COLO829 (cell line): ENCODE results near the gene AKR1C2.
"Not testable (repeated sequence)": the region's sequence is repeated elsewhere in the genome, so short reads cannot be mapped to it uniquely, and the experiment has no call there.

ENCODE experiments used
- DNase-seq: peaks from one replicate; pipeline ENCODE4 v3.0.0; 2012; ENCODE audit warnings: low spot score

AKR1C2 gene

DNA sequence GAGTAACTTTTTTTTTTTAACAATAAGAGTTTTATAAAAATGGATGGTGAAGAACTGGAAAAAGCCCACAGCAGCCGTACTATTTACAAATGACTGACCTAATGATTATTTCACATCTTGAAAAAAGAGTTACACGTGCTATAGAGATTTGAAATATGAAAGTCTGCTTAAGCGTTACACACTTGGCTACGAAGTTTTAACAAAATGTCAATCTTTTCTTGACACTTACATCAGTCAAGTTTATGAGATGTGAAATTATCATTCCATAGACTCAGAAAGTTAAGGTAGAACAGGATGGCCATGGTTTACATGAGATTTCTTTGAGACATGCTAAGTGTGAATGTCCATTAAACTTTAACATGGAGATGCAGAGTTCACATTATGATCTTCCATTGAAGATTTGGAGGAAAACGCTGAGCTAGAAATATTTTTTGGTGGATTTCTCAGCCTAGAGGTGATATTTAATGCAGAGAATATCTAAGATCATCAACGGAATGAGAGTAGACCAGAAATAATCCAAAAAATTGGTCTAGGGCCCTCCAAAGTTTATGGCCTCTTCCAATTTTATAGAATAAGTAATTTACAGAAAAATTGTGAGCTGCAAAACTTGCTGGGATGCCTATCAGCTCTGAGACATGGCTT is 15.5 kb downstream of the AKR1C2 start:
- not testable (repeated sequence) for DNase-seq

DNA sequence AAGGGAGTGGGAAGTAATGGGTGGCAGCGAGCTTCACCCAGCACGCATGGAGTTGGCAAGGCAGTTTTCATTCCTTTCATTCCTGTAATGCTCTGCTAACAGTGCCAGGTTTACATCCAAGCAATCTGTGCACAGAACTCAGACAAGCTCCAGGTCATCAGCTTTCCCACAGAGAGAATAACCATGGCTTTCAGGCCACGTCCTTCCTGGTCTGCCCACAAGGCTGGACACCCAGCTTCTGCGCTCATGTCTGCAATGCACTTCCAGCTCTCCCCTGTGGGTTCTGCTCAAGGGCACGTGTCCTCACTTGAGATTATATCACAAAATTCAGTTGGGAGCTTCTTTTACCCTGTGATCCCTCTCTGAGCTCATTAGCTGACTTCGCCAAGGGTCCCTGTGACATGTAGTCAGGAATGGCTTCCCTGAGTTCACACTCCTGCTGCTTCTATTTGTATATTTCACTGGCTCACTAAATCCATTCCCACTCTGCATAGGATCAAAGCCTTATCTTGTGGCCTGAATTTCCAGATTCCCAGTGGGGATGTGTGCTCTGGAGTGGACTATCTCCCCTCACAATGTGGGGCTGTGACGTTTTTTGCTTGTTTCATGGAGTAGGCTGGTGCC is 18.6 kb downstream of the AKR1C2 start:
- no peak for DNase-seq

DNA sequence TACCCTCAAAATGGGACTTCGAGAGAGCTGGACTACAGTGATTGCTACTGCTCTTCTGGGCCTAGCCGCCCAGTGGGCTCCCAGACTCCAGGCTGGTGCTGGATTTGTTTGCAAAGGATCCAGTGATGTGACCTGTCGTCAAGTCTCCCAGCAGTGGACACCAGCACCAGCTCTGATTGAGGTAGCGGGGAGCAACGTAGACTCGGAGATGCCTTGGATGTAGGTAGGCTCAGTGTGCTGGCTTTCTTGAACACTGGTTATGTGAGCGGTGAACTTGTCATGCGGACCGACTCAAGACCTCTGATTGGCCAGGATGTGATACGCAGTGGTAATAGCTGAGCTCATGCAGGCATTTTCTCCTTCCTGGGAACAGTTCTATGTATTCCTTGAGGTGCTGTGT is 19.4 kb downstream of the AKR1C2 start:
- DNase-seq: no peak

DNA sequence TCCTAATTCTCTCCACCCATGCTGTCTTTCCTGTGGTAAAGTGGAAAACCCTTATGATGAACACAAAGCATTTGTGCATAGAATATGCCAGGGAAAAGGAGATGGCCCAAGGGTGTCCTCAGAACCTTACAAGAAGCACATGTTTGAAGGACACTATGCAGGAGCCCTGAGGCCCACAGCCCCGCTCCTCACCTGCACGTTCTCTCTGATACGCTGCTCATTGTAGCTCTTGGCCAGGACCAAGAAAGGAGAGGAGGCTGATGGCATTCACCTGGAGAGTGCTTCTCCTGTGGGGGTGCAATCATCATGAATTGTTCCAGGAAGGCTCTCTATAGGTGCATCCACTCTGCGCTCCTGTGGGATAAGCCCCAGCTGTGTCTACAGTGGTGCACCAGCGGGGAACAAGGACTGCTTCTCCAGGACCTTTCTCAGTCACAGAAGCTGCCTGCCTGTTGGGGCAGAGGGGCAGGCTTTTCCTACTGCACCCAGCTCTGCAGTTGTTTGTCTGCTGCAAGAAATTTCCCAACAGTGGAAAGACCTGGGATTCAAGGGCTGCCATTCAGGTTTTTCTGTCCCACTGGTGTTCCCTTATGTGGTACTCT is 19.9 kb downstream of the AKR1C2 start:
- DNase-seq: no peak

DNA sequence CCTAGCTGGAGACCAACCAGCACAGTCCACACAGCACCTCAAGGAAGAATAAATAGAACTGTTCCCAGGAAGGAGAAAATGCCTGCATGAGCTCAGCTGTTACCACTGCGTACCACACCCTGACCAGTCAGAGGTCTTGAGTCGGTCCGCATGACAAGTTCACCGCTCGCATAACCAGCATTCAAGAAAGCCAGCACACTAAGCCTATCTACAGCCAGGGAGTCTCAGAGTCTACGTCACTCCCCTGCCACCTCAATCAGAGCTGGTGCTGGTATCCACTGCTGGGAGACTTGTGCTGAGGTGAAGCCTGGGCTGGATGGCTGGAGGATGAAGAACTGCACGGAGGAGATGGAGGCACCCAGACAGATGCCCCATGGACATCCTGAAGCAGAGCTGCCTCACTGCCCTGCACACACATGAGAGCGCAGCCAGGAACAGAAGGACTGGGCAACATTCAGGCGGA is 20.9 kb downstream of the AKR1C2 start:
- no peak for DNase-seq

DNA sequence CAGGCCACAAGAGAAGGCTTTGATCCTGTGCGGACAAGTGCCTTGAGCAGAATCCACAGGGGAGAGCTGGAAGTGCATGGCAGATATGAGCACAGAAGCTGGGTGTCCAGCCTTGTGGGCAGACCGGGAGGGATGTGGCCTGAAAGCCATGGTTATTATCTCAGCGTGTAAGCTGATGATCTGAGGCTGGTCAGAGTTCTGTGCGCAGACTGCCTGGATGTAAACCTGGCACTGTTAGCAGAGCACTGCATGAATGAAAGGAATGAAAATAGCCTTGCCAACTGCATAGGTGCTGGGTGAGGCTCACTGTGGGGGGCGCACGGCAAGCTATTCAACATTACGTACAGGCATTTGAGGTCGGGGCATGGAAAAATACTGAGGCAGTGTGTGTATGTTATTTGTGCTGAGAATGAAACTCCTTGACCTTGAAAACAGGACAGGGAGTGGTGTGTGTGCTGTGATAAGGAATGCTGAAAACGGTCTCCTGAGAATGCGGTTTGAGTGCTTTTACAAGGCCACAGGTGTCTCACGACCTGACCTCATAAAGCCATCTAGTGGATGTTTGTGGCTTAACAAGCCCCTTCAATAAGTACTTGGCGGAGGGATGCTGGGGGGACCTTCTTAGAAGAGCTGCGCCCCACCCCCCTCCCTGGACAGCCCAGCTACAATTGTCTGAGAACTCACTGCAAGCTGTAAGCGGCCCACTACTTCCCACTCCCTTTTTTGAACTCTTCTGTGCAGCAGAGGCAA is 21.8 kb downstream of the AKR1C2 start:
- no peak for DNase-seq

DNA sequence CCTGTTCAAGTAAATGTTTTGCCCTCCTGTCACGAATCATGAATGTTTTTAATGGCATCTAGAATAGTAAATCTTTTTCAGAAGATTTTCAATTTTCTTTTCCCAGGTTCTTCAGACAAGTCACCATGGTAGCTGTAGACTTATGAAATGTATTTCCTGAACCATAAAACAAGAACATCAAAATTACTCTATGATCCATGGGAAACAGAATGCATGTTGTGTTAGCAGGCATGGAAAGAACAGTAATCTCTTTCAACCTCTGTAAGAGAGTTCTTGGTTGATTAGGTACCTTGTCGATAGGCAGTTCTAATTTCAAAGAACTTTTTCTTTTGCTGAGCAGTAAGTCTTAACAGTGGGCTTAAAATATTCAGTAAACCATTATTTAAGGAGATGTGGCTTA is 22.9 kb downstream of the AKR1C2 start:
- no peak for DNase-seq

DNA sequence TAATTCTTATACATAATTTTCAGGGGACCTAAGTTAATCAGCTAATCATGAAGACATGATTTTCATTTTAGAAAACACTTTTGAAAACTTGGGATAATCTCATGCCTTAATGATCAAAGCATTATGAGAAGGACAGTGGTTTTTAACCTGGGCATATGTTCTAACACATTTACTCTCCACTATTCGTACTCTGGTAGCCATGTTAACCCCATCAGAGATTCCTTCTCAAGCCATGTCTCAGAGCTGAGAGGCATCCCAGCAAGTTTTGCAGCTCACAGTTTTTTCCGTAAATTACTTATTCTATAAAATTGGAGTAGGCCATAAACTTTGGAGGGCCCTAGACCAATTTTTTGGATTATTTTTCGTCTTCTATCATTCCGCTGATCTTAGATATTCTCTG is 24.8 kb downstream of the AKR1C2 start:
- no peak for DNase-seq

DNA sequence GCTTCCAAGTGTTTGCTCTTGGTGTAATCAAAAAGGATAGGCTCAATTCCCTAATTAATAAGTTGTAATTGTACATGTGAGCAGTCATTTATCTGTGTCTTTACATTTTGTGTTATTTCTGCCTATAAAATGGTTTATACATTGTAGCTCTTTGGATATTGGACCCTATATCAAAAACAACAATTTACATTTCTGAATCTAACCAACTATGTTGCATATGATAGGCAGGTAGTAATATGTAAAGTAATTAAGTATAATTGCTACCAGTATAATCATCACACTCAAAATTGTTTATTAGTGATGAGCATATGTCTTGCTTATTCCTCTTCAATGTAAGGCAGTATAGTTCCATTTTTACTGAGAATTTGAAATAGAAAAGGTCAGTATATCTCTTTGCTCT is 26.6 kb downstream of the AKR1C2 start:
- DNase-seq: no peak

DNA sequence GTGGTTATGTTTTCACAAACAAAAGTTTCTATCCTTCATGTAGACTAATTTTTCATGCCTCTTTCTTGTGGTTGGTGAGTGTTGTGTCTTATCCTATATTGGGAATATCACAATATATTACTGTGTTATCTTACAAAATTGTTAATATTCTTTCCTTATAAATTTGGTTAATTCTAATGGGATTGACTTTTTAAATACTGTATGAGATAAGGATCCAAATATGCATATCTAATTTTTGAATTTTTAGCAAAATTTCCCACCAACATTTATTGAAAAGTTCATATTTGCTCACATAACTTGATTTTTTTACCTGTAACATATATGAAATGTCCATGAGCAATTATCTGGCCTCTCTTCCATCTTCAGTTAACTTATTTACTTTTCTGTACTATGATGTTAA is 29.3 kb downstream of the AKR1C2 start:
- not testable (repeated sequence) for DNase-seq

DNA sequence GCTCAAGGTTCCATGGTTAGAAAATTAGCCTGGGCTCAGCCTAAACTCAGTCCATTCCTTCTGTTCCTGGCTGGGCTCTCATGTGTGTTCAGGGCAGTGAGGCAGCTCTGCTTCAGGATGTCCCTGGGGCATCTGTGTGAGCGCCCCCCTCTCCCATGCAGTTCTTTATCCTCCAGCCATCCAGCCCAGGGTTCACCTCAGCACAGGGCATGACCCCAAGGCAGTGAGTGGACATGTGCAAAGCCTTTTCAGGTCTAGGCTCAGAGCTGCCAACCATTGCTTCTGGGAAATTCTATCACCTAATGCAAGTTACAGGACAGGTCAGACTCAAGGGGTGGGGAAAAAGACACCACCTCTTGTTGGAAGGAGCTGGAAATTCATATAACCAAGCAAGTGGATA is 30.4 kb downstream of the AKR1C2 start:
- DNase-seq: not testable (repeated sequence)

DNA sequence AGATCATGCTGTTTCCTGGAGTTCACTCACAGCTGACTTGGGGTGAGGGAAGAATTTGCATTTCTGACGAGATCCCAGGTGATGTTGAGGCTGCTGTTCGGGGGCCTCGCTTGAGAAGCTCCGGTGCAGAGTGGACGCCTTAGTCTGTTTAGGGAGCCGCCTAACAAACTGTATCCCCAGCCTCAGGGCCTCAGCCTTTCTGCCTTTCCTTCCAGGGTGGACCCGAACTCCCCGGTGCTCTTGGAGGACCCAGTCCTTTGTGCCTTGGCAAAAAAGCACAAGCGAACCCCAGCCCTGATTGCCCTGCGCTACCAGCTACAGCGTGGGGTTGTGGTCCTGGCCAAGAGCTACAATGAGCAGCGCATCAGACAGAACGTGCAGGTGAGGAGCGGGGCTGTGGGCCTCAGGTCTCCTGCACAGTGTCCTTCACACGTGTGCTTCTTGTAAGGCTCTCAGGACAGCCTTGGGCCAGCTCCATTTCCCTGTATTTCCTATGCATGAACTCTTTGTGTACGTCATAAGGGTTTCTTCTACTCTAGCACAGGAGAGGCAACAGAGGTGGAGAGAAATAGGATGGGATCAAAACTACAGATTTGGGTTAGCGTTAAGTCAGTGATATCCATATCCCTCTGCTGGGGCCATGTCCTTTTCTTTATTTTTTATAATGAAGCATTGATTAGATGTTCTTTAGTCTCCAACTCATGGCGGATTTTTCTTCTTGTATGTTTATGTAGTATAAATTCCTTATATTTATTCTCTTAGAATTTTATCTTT is 31.1 kb downstream of the AKR1C2 start:
- DNase-seq: not testable (repeated sequence)

DNA sequence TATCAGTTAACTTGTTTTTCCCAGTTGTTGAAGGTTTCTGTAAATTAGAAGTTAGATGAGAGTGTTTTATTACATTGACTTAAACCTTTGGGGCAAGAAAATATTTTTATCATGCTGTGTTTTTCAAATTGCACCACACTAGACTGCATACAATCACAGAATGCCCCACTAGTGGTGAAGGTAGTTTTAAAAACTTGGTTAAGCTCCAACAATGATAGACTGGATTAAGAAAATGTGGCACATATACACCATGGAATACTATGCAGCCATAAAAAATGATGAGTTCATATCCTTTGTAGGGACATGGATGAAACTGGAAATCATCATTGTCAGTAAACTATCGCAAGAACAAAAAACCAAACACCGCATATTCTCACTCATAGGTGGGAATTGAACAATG is 33.3 kb downstream of the AKR1C2 start:
- not testable (repeated sequence) for DNase-seq

DNA sequence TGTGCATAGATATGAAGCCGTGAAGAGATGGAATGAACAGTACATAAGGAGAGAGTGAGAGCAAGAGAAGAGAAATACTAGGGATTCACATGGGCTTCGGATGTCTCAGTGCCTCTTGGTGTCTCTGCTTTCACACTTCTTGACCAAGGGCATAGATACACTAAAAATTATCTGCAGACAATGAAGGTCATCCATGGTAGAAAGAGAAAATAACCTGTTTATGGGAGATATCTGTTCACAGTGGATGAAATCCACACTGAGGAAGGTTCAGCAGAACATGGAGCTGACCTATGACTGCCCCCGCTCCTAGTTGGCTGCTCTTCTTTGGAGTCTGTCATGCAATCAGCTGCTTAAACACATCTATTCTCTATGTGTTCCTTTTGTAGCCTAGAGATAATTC is 34.4 kb downstream of the AKR1C2 start:
- not testable (repeated sequence) for DNase-seq

DNA sequence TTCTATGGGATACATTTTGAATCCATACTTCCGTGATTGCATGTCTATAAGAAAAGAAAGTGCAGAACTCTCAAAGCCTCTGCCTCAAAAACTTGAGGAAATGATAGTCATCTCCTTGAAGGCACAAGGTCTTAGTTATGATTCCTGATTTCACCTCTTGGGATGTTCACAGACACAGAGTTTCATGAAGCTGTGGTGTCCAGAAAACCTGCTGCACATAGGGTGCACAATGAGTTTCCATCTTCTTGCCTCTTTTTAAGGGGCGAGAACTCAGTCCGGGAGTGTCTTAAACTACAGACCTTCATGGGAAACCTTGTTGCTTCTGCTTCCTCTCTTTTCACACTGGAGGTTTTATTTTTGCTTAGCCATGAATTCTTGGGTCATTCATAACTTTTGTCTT is 36.5 kb downstream of the AKR1C2 start:
- not testable (repeated sequence) for DNase-seq

DNA sequence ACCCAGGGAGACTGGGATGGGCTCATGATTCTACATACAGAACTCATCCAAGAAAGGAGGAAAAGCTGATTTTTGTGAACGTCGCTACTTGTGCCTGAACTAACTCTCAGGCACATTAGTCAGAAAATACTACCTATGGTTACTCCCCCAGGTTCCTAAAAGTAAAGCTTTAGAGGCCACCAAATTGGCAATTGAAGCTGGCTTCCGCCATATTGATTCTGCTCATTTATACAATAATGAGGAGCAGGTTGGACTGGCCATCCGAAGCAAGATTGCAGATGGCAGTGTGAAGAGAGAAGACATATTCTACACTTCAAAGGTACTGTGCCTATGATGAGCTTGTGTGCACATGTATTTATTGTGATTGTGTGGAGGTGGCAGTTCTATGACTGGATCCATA is 37.9 kb downstream of the AKR1C2 start:
- DNase-seq: not testable (repeated sequence)

DNA sequence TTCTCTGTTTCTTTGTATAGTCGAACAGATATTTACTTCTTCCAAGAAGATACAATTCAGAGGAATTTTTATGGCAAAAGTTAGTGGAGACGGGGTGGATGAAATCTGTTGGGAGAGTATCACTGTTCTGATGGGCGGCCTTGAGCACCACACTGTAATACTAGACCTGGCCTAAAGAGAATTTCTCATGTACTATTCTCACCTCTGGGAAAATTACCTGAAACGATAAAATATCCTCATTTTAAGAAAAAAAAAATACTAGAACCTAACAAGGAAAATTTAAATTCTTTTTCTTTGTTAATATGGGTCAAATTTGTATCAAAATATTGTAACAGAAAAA is 39.9 kb downstream of the AKR1C2 start:
- DNase-seq: not testable (repeated sequence)

DNA sequence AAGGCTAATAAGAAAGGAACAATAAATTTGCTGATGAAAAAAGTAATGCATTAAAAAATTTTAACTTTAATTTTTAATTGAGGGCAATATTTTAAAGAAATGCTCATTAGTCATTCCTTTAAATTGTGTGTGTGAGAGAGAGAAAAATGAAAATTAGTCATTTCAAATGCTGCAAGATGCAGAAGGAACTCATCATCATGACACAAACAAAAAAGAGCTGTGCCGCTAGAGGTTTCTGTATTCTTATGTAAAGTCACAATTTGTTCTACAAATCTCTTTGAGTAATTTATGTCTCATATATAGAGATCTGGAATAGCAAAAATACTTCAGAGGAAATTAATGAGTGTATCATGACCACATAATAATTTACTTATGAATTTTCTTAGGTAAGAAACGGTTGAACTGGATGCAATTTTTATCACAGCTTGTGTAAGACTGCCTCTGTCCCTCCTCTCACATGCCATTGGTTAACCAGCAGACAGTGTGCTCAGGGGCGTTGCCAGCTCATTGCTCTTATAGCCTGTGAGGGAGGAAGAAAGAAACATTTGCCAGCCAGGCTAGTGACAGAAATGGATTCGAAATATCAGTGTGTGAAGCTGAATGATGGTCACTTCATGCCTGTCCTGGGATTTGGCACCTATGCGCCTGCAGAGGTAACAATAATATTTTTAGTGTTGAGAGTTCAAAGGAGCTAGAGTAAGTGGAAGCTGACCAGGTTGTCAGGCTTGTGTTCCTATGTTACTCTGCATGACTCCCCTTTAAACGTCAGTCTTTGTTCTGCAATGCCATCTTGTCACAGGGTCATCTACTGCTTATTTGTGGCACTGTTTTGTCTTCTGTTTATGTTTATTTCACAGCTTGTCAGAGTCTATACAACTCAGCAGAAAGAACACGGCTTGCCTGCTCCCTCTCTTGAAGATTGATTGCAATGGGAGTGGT is 40.5 kb downstream of the AKR1C2 start, which contains the start of gene AKR1C1:
TSS of gene AKR1C1 (plus strand) at position 540 of the 939 bp plus-strand sequence. CDS start at position 570, 30 bp downstream.
- DNase-seq: not testable (repeated sequence)

DNA sequence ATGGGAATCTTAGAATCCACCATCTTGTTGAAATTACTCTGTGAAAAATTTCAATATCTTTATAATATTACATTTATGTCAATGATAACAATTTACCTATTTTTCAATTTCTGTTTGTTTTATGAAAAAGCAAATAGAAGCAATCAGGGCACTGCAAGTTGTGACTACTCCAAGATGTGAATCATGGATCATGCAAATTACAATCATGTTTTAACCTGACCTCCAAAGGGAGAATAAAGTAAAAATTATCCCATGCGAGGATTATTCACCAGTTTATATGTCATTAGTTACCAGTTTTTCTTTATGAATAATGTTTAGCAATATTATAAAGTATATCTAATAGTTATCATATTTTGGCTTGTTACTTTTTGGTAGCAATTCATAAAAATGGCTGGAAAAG is 41.3 kb downstream of the AKR1C2 start:
- not testable (repeated sequence) for DNase-seq

DNA sequence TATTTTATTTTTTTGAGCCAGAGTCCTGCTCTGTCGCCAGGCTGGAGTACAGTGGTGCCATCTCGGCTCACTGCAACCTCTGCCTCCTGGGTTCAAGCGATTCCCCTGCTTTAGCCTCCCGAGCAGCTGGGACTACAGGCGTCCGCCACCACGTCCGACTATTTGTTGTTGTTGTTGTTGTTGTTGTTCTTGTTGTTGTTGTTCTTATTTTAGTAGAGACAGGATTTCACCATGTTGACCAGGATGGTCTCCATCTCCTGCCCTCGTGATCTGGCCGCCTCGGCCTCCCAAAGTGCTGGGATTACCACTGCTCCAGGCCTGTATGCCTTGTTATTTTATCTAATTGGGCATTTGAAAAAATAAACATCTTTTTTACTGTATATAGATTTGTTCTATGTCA is 42.1 kb downstream of the AKR1C2 start:
- DNase-seq: not testable (repeated sequence)
